Endodermal cell (in vitro differentiated cells): ENCODE results near the gene BET1L. TPM values are rescaled to one million over a fixed set of nuclear protein-coding genes. Genes with fewer than 3 reads are reported as not detected.

Experiments used
- DNase-seq: peaks from one replicate; pipeline ENCODE4 v3.0.0-alpha.2; 2017
- H3K27ac ChIP-seq: 2 replicates; pipeline ENCODE4 v1.5.1; 2013; ENCODE audit warnings: mild to moderate bottlenecking, low read depth, low read length, moderate library complexity
- H3K27me3 ChIP-seq: 2 replicates; pipeline ENCODE4 v1.6.1; 2013; ENCODE audit warnings: mild to moderate bottlenecking, low read length, moderate library complexity; ENCODE audit not compliant: insufficient read depth, control insufficient read depth, poor library complexity, severe bottlenecking
- H3K36me3 ChIP-seq: 2 replicates; pipeline ENCODE4 v1.7.0; 2013; ENCODE audit warnings: mild to moderate bottlenecking, low read length, moderate library complexity; ENCODE audit not compliant: control insufficient read depth, insufficient read depth
- H3K4me1 ChIP-seq: one replicate; pipeline ENCODE4 v1.7.0; 2013; ENCODE audit warnings: low read length; ENCODE audit not compliant: control insufficient read depth, insufficient read depth
- H3K4me3 ChIP-seq: 2 replicates; pipeline ENCODE4 v1.5.1; 2013; ENCODE audit warnings: mild to moderate bottlenecking, low read length, moderate library complexity
- H3K9ac ChIP-seq: 2 replicates; pipeline ENCODE4 v1.6.1; 2013; ENCODE audit warnings: mild to moderate bottlenecking, low read length, moderate library complexity; ENCODE audit not compliant: poor library complexity, severe bottlenecking; ENCODE audit errors: extremely low read depth
- H3K9me3 ChIP-seq: 2 replicates; pipeline ENCODE4 v1.6.1; 2013; ENCODE audit warnings: mild to moderate bottlenecking, low read length, moderate library complexity; ENCODE audit not compliant: control insufficient read depth
- H3K27ac Mint-ChIP-seq: 2 replicates; pipeline ENCODE4 v1.8.0; 2020; ENCODE audit warnings: mixed read lengths
- H3K27me3 Mint-ChIP-seq: 2 replicates; pipeline ENCODE4 v1.8.0; 2021; ENCODE audit warnings: mild to moderate bottlenecking, mixed read lengths; ENCODE audit not compliant: insufficient read depth
- H3K36me3 Mint-ChIP-seq: 2 replicates; pipeline ENCODE4 v1.8.0; 2020; ENCODE audit warnings: low read depth, mixed read lengths
- H3K4me1 Mint-ChIP-seq: 2 replicates; pipeline ENCODE4 v1.8.0; 2020; ENCODE audit warnings: mixed read lengths
- H3K4me3 Mint-ChIP-seq: 2 replicates; pipeline ENCODE4 v1.8.0; 2020; ENCODE audit warnings: mild to moderate bottlenecking, moderate library complexity, mixed read lengths
- H3K9me3 Mint-ChIP-seq: 2 replicates; pipeline ENCODE4 v1.8.0; 2020; ENCODE audit warnings: mild to moderate bottlenecking, mixed read lengths
- WGBS, 2 experiments: methylation state at CpG; one replicate each; pipeline versions ENCODE4 v1.1.5 to v1.1.7; 2013; ENCODE audit warnings: missing lambda C conversion rate in 2 of 2, mixed read lengths in 1 of 2; ENCODE audit not compliant: insufficient coverage in 1 of 2, insufficient read length in 1 of 2; 5-methylcytosine and 5-hydroxymethylcytosine counted together
- total RNA-seq, 2 donors: library from RNA; stranded (reverse); fragmentation: NEBNext Ultra II Directional in 1 of 2; extraction: Animal tissue kit (Norgen Biotek cat#: 25700) in 1 of 2; gene quantifications; 2 replicates in 1 of 2; 3 replicates in 1 of 2; pipeline ENCODE4 v1.2.1, GENCODE V29; 2021
- TF ChIP-seq, protein P1 (sequence below): fragments of 200-600 bp; sonication (generic); conservative IDR thresholded peaks from 2 replicates; pipeline ENCODE4 v1.5.0; 2021; ENCODE audit warnings: antibody characterized with exemption, mild to moderate bottlenecking

The BET1L gene
- total RNA-seq, 2 donors from 2014 or later: 47.4 to 63.7 TPM

DNA sequence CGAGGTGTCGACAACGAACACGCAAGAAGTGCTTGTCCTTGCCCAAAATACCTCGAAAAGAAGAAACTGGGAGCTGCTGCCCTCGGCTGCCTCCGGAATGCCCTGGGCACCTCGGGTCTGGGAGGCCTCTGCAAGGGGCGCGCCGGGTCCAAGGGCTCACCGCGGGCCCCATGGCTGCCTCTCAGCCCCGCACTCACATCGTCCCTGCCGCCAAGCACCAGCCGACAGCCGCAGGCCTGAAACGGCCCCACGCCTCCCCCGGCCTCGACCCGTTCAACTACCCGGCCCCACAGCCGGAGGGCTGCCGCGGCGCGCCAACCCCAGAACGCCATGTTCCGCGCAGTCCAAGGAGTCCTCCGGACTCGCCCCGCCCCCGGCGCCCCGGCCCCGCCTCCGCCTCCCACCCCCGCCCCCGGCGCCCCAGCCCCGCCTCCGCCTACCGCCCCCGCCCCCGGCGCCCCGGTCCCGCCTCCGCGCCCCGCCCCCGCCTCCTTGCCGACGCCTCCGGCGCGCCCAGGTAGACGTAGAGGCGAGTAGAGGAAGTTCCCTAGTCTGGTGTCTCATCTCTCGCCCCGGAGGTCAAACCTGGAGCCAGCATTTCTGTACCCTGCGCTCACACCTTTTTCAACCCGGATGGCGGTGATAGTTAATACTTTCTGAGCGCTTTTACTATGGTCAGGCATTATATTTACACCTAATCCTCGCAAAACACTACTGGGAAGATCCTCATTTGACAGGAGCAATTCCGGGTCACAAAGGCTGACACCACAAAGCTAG is 29.0 kb upstream of the BET1L start, which contains the start of gene SIRT3:
TSS of gene SIRT3 (minus strand) at position 346 of the 777 bp plus-strand sequence. CDS start at position 332, 14 bp downstream.
- Histone ChIP-seq H3K27ac (peak within 1 kb of the TSS; percentile 92), H3K36me3 (peaks cover 19% of the 10 kb centered on the region), H3K4me3 (peak within 1 kb of the TSS; percentile 98), H3K27me3 (no peaks in the 10 kb centered on the region), H3K9ac (peak within 1 kb of the TSS; percentile 88), H3K4me1 (peaks cover 3% of the 10 kb centered on the region), H3K9me3 (no peaks in the 10 kb centered on the region)
- DNase-seq: peak; percentile 95
- Mint-ChIP-seq H3K4me1 (peaks cover 4% of the 10 kb centered on the region), H3K9me3 (no peaks in the 10 kb centered on the region), H3K36me3 (peaks cover 26% of the 10 kb centered on the region), H3K27ac (peak within 1 kb of the TSS; percentile 96), H3K27me3 (peaks cover 2% of the 10 kb centered on the region), H3K4me3 (peak within 1 kb of the TSS; percentile 94)
- 0 to 1% methylated on average over 20 to 59 of the region's 70 CpGs for WGBS, 2 experiments
- TF ChIP-seq, protein P1, sequence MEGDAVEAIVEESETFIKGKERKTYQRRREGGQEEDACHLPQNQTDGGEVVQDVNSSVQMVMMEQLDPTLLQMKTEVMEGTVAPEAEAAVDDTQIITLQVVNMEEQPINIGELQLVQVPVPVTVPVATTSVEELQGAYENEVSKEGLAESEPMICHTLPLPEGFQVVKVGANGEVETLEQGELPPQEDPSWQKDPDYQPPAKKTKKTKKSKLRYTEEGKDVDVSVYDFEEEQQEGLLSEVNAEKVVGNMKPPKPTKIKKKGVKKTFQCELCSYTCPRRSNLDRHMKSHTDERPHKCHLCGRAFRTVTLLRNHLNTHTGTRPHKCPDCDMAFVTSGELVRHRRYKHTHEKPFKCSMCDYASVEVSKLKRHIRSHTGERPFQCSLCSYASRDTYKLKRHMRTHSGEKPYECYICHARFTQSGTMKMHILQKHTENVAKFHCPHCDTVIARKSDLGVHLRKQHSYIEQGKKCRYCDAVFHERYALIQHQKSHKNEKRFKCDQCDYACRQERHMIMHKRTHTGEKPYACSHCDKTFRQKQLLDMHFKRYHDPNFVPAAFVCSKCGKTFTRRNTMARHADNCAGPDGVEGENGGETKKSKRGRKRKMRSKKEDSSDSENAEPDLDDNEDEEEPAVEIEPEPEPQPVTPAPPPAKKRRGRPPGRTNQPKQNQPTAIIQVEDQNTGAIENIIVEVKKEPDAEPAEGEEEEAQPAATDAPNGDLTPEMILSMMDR: peak; percentile 50

- H3K27ac ChIP-seq: peak overlapping the region; percentile 27
Measured at GRCh38 chr11:235609-235996, 28.4 kb upstream of the BET1L start.

GRCh38 chr11:235180-235579 is 28.0 kb upstream of the BET1L start:
- Mint-ChIP-seq H3K36me3 (peaks cover 23% of the 10 kb centered on the region), H3K4me1 (peaks cover 4% of the 10 kb centered on the region), H3K9me3 (no peaks in the 10 kb centered on the region), H3K27me3 (peaks cover 2% of the 10 kb centered on the region), H3K4me3 (peak overlapping the region; percentile 94), H3K27ac (no peak overlapping the region)
- 95 to 98% methylated on average over 8 of the region's 8 CpGs for WGBS, 2 experiments
- Histone ChIP-seq H3K27ac (no peak overlapping the region), H3K4me3 (peak overlapping the region; percentile 91), H3K9ac (peak overlapping the region; percentile 67), H3K27me3 (no peaks in the 10 kb centered on the region), H3K36me3 (peaks cover 12% of the 10 kb centered on the region), H3K4me1 (peaks cover 3% of the 10 kb centered on the region), H3K9me3 (no peaks in the 10 kb centered on the region)
- peak; percentile 33 for DNase-seq
- TF ChIP-seq, protein P1: no peak

More at GRCh38 chr11:235609-235996, 28.4 kb upstream of the BET1L start:
- WGBS, 2 experiments: 18 to 25% methylated on average over 9 to 13 of the region's 13 CpGs
- H3K4me3 ChIP-seq: peak overlapping the region; percentile 91
- Mint-ChIP-seq H3K27ac (peak overlapping the region; percentile 77), H3K36me3 (peaks cover 23% of the 10 kb centered on the region), H3K4me1 (peaks cover 4% of the 10 kb centered on the region), H3K4me3 (peak overlapping the region; percentile 94), H3K27me3 (peaks cover 2% of the 10 kb centered on the region), H3K9me3 (no peaks in the 10 kb centered on the region)
- H3K9ac ChIP-seq: peak overlapping the region; percentile 67
- H3K9me3 ChIP-seq: no peaks in the 10 kb centered on the region
- H3K36me3 ChIP-seq: peaks cover 16% of the 10 kb centered on the region
- no peak for DNase-seq
- peaks cover 3% of the 10 kb centered on the region for H3K4me1 ChIP-seq
- no peaks in the 10 kb centered on the region for H3K27me3 ChIP-seq
- TF ChIP-seq, protein P1: no peak
